HEK293 (cell line): Measurements from ENCODE around the gene ARHGAP15.

ENCODE experiments used
- CTCF ChIA-PET: fragments of 350-600 bp; formaldehyde crosslinking; extraction: SDS; loops from one replicate; lab custom pipeline; 2021; ENCODE audit warnings: antibody characterized with exemption; lab: Yijun Ruan, JAX
- POLR2A ChIA-PET: fragments of 300-600 bp; formaldehyde crosslinking; extraction: SDS; loops from one replicate; lab custom pipeline; 2020; ENCODE audit warnings: antibody characterized with exemption, inconsistent platforms; lab: Yijun Ruan, JAX
- H3K27ac ChIP-seq: fragments of 200-500 bp; sonication (Bioruptor generic); 2 replicates; pipeline ENCODE4 v1.5.1; 2014; ENCODE audit warnings: low read depth, low read length, control low read depth, inconsistent platforms; ENCODE audit errors: extremely low read depth
- H3K36me3 ChIP-seq, 2 experiments: fragments of 200-500 bp in 1 of 2; sonication (Bioruptor generic) in 1 of 2; 1 replicate in 1 of 2; 2 replicates in 1 of 2; pipeline ENCODE4 v1.5.1; 2014 to 2017; ENCODE audit warnings: inconsistent platforms in 2 of 2, low read length in 2 of 2; ENCODE audit not compliant: control insufficient read depth in 2 of 2, insufficient read depth in 1 of 2
- H3K4me1 ChIP-seq: fragments of 200-500 bp; sonication (Bioruptor generic); 2 replicates; pipeline ENCODE4 v1.5.1; 2014; ENCODE audit warnings: mild to moderate bottlenecking, low read length, inconsistent platforms; ENCODE audit not compliant: control insufficient read depth, insufficient read depth
- H3K4me3 ChIP-seq: 2 replicates; pipeline ENCODE4 v1.5.1; 2011; ENCODE audit warnings: low read depth, mild to moderate bottlenecking, control low read depth, low read length, moderate library complexity
- H3K9me3 ChIP-seq: fragments of 200-500 bp; sonication (Bioruptor generic); 2 replicates; pipeline ENCODE4 v1.5.1; 2014; ENCODE audit warnings: low read depth, low read length, inconsistent platforms; ENCODE audit not compliant: control insufficient read depth, insufficient read depth
- GLI4 ChIP-seq: fragments of 450-650 bp; formaldehyde crosslinking; IDR thresholded peaks from 2 replicates; pipeline ENCODE4 v1.5.1; 2016; ENCODE audit warnings: missing biosample characterization, missing genetic modification characterization
- HIC1 ChIP-seq: fragments of 450-650 bp; formaldehyde crosslinking; IDR thresholded peaks from 2 replicates; pipeline ENCODE4 v1.5.1; 2016; ENCODE audit warnings: missing biosample characterization, missing genetic modification characterization
- INSM2 ChIP-seq: fragments of 450-650 bp; formaldehyde crosslinking; IDR thresholded peaks from 2 replicates; pipeline ENCODE4 v1.5.1; 2016; ENCODE audit warnings: missing biosample characterization, missing genetic modification characterization
- KLF10 ChIP-seq: fragments of 450-650 bp; IDR thresholded peaks from 2 replicates; pipeline ENCODE4 v1.5.1; 2018; ENCODE audit warnings: missing biosample characterization, mild to moderate bottlenecking, missing genetic modification characterization
- PRDM2 ChIP-seq: fragments of 450-650 bp; formaldehyde crosslinking; IDR thresholded peaks from 2 replicates; pipeline ENCODE4 v1.5.1; 2016; ENCODE audit warnings: missing biosample characterization, missing genetic modification characterization, borderline replicate concordance
- ZNF112 ChIP-seq: fragments of 450-650 bp; formaldehyde crosslinking; IDR thresholded peaks from 2 replicates; pipeline ENCODE4 v1.5.0; 2017; ENCODE audit warnings: missing biosample characterization, missing genetic modification characterization
- ZNF114 ChIP-seq: fragments of 450-650 bp; formaldehyde crosslinking; IDR thresholded peaks from 2 replicates; pipeline ENCODE4 v1.5.0; 2017; ENCODE audit warnings: missing biosample characterization, missing genetic modification characterization
- ZNF221 ChIP-seq: fragments of 450-650 bp; formaldehyde crosslinking; IDR thresholded peaks from 2 replicates; pipeline ENCODE4 v1.5.1; 2017; ENCODE audit warnings: missing biosample characterization, missing genetic modification characterization, borderline replicate concordance
- ZNF404 ChIP-seq: fragments of 450-650 bp; formaldehyde crosslinking; IDR thresholded peaks from 2 replicates; pipeline ENCODE4 v1.5.1; 2017; ENCODE audit warnings: missing biosample characterization, missing genetic modification characterization
- ZNF423 ChIP-seq: fragments of 450-650 bp; formaldehyde crosslinking; IDR thresholded peaks from 2 replicates; pipeline ENCODE4 v1.5.1; 2016; ENCODE audit warnings: missing biosample characterization, missing genetic modification characterization
- ZNF449 ChIP-seq: fragments of 450-650 bp; formaldehyde crosslinking; IDR thresholded peaks from 2 replicates; pipeline ENCODE4 v1.5.1; 2017; ENCODE audit warnings: missing biosample characterization, mild to moderate bottlenecking, missing genetic modification characterization, moderate library complexity
- ZNF548 ChIP-seq: fragments of 450-650 bp; formaldehyde crosslinking; IDR thresholded peaks from 2 replicates; pipeline ENCODE4 v1.5.1; 2016; ENCODE audit warnings: missing biosample characterization, missing genetic modification characterization
- ZNF561 ChIP-seq: fragments of 450-650 bp; IDR thresholded peaks from 2 replicates; pipeline ENCODE4 v1.5.1; 2018; ENCODE audit warnings: missing biosample characterization, missing genetic modification characterization, borderline replicate concordance
- ZNF658 ChIP-seq: fragments of 450-650 bp; formaldehyde crosslinking; IDR thresholded peaks from 2 replicates; pipeline ENCODE4; 2016; ENCODE audit warnings: missing biosample characterization, missing genetic modification characterization
- ZNF660 ChIP-seq: fragments of 450-650 bp; IDR thresholded peaks from 2 replicates; pipeline ENCODE4 v1.5.1; 2018; ENCODE audit warnings: missing biosample characterization, mild to moderate bottlenecking, missing genetic modification characterization
- ZNF664 ChIP-seq: fragments of 450-650 bp; formaldehyde crosslinking; IDR thresholded peaks from 2 replicates; pipeline ENCODE4 v1.5.1; 2016; ENCODE audit warnings: missing biosample characterization, missing genetic modification characterization
- ZSCAN23 ChIP-seq: fragments of 450-650 bp; formaldehyde crosslinking; IDR thresholded peaks from 2 replicates; pipeline ENCODE4 v1.5.1; 2016; ENCODE audit warnings: missing biosample characterization, missing genetic modification characterization
- TF ChIP-seq, protein P1 (sequence below): fragments of 450-650 bp; formaldehyde crosslinking; IDR thresholded peaks from 2 replicates; pipeline ENCODE4 v1.5.1; 2016; ENCODE audit warnings: missing biosample characterization, missing genetic modification characterization

Gene ARHGAP15

DNA sequence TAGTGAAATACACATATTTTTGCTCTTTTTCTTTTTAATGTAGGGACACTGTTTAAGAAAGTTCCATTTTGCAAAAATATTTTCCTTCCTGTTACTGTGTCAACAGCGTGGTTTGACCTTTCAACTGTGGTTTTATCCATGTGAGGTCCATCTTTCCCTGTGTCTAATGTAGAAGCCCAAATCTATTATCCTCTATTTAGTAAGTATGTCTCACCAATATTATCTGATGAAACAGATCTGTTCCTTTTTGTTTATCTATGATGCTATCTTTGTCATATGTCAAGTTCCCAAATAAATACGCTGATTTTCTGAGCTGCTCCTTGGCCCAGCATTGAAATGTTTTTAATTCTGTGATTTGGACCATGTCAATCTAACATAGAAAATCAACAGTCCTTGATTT lies 3.5 kb upstream of the ARHGAP15 start (continued):
- TF ChIP-seq ZNF112 (tag by site-specific recombination) (no peak), KLF10 (tag by site-specific recombination) (no peak), ZNF548 (tag by site-specific recombination) (no peak)

DNA sequence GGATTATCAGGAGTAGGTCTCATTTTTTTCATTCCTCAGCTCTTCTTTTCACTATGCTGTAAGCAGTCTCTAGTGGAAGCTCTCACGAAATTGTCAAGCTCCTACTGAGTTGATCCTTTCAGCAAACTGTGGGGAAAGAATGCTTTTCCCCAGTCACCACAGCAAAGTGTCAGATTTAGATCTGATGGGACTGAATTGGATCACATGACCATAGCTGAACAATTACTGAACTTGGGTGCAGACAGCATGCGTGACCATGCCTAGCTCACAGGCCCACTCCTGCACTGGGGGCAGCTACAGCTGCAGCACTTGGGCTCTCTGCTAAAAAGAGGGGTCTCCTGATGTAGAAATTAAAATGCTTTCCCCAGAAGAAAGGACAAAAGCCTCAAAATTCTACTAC lies 3.1 kb downstream of the ARHGAP15 start:
- TF ChIP-seq ZNF664 (tag by site-specific recombination) (no peak), ZNF561 (tag by site-specific recombination) (no peak)
- TF ChIP-seq, protein P1, sequence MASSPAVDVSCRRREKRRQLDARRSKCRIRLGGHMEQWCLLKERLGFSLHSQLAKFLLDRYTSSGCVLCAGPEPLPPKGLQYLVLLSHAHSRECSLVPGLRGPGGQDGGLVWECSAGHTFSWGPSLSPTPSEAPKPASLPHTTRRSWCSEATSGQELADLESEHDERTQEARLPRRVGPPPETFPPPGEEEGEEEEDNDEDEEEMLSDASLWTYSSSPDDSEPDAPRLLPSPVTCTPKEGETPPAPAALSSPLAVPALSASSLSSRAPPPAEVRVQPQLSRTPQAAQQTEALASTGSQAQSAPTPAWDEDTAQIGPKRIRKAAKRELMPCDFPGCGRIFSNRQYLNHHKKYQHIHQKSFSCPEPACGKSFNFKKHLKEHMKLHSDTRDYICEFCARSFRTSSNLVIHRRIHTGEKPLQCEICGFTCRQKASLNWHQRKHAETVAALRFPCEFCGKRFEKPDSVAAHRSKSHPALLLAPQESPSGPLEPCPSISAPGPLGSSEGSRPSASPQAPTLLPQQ (tag by site-specific recombination): no peak
- TF ChIP-seq, all 188 proteins: peak for 0
- H3K9me3 ChIP-seq: no peaks in the 10 kb centered on the region
- H3K36me3 ChIP-seq: no peaks in the 10 kb centered on the region
- POLR2A ChIA-PET: no interaction called here
- CTCF ChIA-PET: interaction anchor here (0.9 to 1.5 kb wide), 2 partner anchors 29 to 126 kb away, joined by 3 to 4 read pairs; no protein-coding TSS in a partner anchor
- H3K4me1 ChIP-seq: no peaks in the 10 kb centered on the region
- no peak overlapping the region for H3K4me3 ChIP-seq
- H3K27ac ChIP-seq: no peak overlapping the region

GRCh38 chr2:143133783-143134182 lies 4.6 kb downstream of the ARHGAP15 start:
- H3K4me1 ChIP-seq: no peaks in the 10 kb centered on the region
- no peaks in the 10 kb centered on the region for H3K36me3 ChIP-seq
- POLR2A ChIA-PET: no interaction called here
- no peak overlapping the region for H3K27ac ChIP-seq
- no peak for TF ChIP-seq INSM2 (tag by site-specific recombination)
- TF ChIP-seq ZNF423 (tag by site-specific recombination): no peak
- TF ChIP-seq ZNF548 (tag by site-specific recombination): no peak
- TF ChIP-seq ZNF449 (tag by site-specific recombination): no peak
- TF ChIP-seq ZSCAN23 (tag by site-specific recombination): no peak
- no peak for TF ChIP-seq HIC1 (tag by site-specific recombination)
- no peak for TF ChIP-seq ZNF660
- H3K4me3 ChIP-seq: no peak overlapping the region
- H3K9me3 ChIP-seq: no peaks in the 10 kb centered on the region
- CTCF ChIA-PET: interaction anchor here (0.8 to 1.0 kb wide), 2 partner anchors 8 to 25 kb away, joined by 3 read pairs; no protein-coding TSS in a partner anchor

DNA sequence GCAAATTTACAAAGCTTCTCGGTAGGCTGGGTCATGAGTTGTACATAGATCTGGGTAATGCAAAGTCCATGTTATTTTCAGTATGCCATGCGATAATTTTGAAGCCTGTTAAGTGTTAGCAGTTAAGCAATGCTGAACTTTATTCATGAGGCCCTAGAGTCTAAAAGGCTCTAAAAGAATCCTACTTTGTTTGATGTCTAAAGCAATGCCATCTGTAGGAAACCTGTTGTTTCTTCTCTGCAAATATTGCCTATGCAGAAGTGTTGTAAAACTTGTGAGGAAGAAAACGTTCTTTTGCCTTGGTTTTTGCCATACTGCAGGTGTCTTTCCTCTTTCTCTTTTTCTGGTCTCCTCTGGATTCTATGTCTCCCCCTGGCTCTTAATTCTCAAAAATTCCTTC lies 9.1 kb downstream of the ARHGAP15 start:
- Histone ChIP-seq H3K4me3 (no peak overlapping the region), H3K36me3 (no peaks in the 10 kb centered on the region), H3K4me1 (no peaks in the 10 kb centered on the region), H3K9me3 (no peaks in the 10 kb centered on the region), H3K27ac (no peak overlapping the region)
- CTCF ChIA-PET: no interaction called here
- POLR2A ChIA-PET: no interaction called here
- TF ChIP-seq PRDM2 (tag by site-specific recombination) (no peak), GLI4 (tag by site-specific recombination) (no peak), ZNF658 (tag by site-specific recombination) (no peak), ZNF404 (tag by site-specific recombination) (no peak), ZNF221 (tag by site-specific recombination) (no peak), ZNF114 (no peak)
